Left lung (tissue), 10 donors: Measurements from ENCODE around the gene RIMBP3C. TPM values are rescaled to one million over a fixed set of nuclear protein-coding genes. Genes with fewer than 3 reads are reported as not detected.
"Not testable (repeated sequence)": the region's sequence is repeated elsewhere in the genome, so short reads cannot be mapped to it uniquely, and the experiment has no call there.

ENCODE experiments used
- ATAC-seq: fragments of 200-7000 bp; cut with Tn5 transposase; one replicate; pipeline ENCODE4 v1.9.1; 2020; ENCODE audit warnings: moderate library complexity
- DNase-seq, 4 donors: peaks; one replicate each; pipeline ENCODE4 v3.0.0-alpha.2; 2013 to 2020
- H3K27ac ChIP-seq, 2 donors: fragments of 200-600 bp; sonication (generic) in 1 of 2; one replicate each; pipeline versions ENCODE4 v1.5.0 to v1.8.0; 2020 to 2021
- H3K27me3 ChIP-seq, 2 donors: fragments of 200-600 bp; sonication (generic) in 1 of 2; one replicate each; pipeline versions ENCODE4 v1.5.0 to v1.8.0; 2020 to 2021
- H3K36me3 ChIP-seq, 2 donors: fragments of 200-600 bp; sonication (generic) in 1 of 2; one replicate each; pipeline versions ENCODE4 v1.5.0 to v1.8.0; 2020 to 2021
- H3K4me1 ChIP-seq, 2 donors: fragments of 200-600 bp; one replicate each; pipeline ENCODE4 v1.8.0; 2021
- H3K4me3 ChIP-seq, 2 donors: fragments of 200-600 bp; sonication (generic) in 1 of 2; one replicate each; pipeline versions ENCODE4 v1.5.0 to v1.8.0; 2020 to 2021; ENCODE audit warnings: mild to moderate bottlenecking in 1 of 2
- H3K9me3 ChIP-seq, 2 donors: fragments of 200-600 bp; sonication (generic) in 1 of 2; one replicate each; pipeline versions ENCODE4 v1.5.0 to v1.8.0; 2020 to 2021
- intact Hi-C, 2 donors: fragments of 100-400 bp; cut with DNase I; formaldehyde crosslinking; loops; one replicate each; pipeline versions ENCODE4 v1.11.2 to v1.14.2; 2022
- polyA plus RNA-seq, 6 donors: library from polyadenylated mRNA; unstranded; fragments of 120-200 nt; gene quantifications; one replicate each; pipeline ENCODE4 v1.2.1, GENCODE V29; 2013; ENCODE audit not compliant: insufficient read length in 6 of 6
- total RNA-seq, 2 donors: library from RNA; stranded (reverse); fragmentation: NEBNext Ultra II Directional; extraction: Animal tissue kit (Norgen Biotek cat#: 25700); gene quantifications; one replicate each; pipeline ENCODE4 v1.2.1, GENCODE V29; 2021
- TF ChIP-seq, protein P1 (sequence below), 2 donors: fragments of 200-600 bp; sonication (generic) in 1 of 2; IDR thresholded peaks; one replicate each; pipeline versions ENCODE4 v1.5.0 to v1.8.0; 2021; ENCODE audit warnings: antibody characterized with exemption in 2 of 2
- donor health status: DM: no; HTN: yes; CAD: no.
- donor health status: DM: no; HTN: no; CAD: no.

The RIMBP3C gene
- total and polyA plus RNA-seq, 8 donors: 0.11 to 0.31 (median 0.17) TPM; not detected in 1

GRCh38 chr22:21582801-21583740 is 31.8 kb upstream of the RIMBP3C start:
- Histone ChIP-seq H3K4me1 (peaks cover 8 to 71% of the 10 kb centered on the region in 2 donors), H3K27me3 (no peaks in the 10 kb centered on the region), H3K36me3 (peaks cover 0 to 7% of the 10 kb centered on the region in 2 donors), H3K9me3 (no peaks in the 10 kb centered on the region), H3K4me3 (no peak overlapping the region), H3K27ac (no peak overlapping the region)
- ATAC-seq: peak; percentile 47
- TF ChIP-seq, protein P1, sequence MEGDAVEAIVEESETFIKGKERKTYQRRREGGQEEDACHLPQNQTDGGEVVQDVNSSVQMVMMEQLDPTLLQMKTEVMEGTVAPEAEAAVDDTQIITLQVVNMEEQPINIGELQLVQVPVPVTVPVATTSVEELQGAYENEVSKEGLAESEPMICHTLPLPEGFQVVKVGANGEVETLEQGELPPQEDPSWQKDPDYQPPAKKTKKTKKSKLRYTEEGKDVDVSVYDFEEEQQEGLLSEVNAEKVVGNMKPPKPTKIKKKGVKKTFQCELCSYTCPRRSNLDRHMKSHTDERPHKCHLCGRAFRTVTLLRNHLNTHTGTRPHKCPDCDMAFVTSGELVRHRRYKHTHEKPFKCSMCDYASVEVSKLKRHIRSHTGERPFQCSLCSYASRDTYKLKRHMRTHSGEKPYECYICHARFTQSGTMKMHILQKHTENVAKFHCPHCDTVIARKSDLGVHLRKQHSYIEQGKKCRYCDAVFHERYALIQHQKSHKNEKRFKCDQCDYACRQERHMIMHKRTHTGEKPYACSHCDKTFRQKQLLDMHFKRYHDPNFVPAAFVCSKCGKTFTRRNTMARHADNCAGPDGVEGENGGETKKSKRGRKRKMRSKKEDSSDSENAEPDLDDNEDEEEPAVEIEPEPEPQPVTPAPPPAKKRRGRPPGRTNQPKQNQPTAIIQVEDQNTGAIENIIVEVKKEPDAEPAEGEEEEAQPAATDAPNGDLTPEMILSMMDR (IDR thresholded peaks at IDR 0.05): no peak
- intact Hi-C loops: no loop called here
- DNase-seq: no peak

GRCh38 chr22:21581009-21581713 is 29.9 kb upstream of the RIMBP3C start:
- intact Hi-C loops, H3K27ac ChIP-seq: not testable (repeated sequence)
- H3K4me1 ChIP-seq: peaks cover 6 to 65% of the 10 kb centered on the region in 2 donors

DNA sequence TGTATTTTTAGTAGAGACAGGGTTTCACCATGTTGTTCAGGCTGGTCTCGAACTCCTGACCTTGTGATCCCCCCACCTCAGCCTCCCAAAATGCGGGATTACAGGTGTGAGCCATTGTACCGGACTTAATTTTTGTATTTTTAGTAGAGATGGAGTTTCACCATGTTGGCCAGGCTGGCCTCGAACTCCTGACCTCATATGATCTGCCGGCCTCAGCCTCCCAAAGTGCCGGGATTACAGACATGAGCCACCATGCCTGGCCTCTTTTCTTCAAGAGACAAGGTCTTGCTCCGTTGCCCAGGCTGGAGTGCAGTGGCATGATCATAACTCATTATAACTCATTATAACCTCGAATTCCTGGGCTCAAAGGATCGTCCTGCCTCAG is 29.4 kb upstream of the RIMBP3C start:
- ATAC-seq, DNase-seq, H3K27ac ChIP-seq, H3K4me3 ChIP-seq, intact Hi-C loops, H3K9me3 ChIP-seq, H3K36me3 ChIP-seq, H3K27me3 ChIP-seq: not testable (repeated sequence)
- peaks cover 6 to 63% of the 10 kb centered on the region in 2 donors for H3K4me1 ChIP-seq

More at GRCh38 chr22:21581009-21581713, 29.9 kb upstream of the RIMBP3C start:
- not testable (repeated sequence) for H3K9me3 ChIP-seq, H3K27me3 ChIP-seq, DNase-seq, H3K4me3 ChIP-seq, H3K36me3 ChIP-seq, ATAC-seq

DNA sequence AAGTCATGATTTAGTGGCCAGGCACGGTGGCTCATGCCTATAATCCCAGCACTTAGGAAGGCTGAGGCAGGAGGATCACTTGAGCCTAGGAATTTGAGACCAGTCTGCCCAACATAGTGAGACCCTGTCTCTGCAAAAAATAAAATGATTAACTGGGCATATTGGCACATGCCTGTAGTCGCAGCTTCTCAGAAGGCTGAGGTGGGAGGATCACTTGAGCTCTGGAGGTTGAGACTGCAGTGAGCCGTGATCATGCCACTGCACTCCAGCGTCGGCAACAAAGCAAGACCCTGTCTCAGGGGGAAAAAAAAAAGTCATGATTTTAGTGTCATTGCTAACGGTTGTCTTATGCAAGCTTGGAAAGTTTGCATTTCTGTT is 28.2 kb upstream of the RIMBP3C start:
- ATAC-seq (no peak), DNase-seq (no peak)
- TF ChIP-seq, protein P1 (IDR thresholded peaks at IDR 0.05): no peak
- no peak overlapping the region for H3K27ac ChIP-seq
- no peaks in the 10 kb centered on the region for H3K27me3 ChIP-seq
- H3K36me3 ChIP-seq: peaks cover 0 to 3% of the 10 kb centered on the region in 2 donors
- no peaks in the 10 kb centered on the region for H3K9me3 ChIP-seq
- no peak overlapping the region for H3K4me3 ChIP-seq
- intact Hi-C loops: no loop called here
- H3K4me1 ChIP-seq: peaks cover 7 to 67% of the 10 kb centered on the region in 2 donors

DNA sequence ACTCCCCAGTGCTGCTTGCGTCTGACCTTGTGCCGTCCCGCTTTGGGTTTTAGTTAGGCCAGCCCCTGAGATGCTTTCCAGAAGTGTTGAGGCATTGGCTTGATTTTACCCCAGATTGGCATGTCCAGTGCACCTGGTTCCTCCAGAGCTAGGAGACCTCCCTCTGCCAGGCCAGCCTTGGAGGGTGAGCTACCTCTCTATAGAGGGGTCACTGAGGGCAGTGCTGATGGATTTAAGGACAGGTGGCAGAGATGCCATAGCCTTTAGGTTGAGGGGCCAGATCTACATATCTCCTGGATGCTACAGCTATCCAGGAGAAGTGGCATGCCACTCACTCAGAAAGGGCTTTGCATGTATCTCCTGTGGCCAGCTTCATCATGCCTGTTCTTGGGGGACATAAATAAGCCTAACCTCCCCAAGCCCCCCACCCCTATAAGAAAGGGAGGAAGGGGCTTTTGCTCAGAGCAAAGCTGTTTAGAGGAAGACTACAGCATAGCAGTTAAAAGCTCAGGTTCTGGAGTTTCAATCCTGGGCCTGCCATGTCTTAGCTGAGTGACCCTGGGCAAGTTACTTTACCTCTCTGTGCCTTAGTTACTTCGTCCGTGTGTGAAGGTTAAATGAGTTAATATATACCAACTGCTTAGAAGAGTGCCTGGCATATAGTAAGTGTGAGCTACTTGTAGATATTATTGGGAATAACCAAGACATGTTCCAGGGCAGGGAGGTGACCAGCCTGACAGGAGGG is 22.7 kb upstream of the RIMBP3C start:
- TF ChIP-seq, protein P1 (IDR thresholded peaks at IDR 0.05): no peak
- no peaks in the 10 kb centered on the region for H3K9me3 ChIP-seq
- intact Hi-C loops: no loop called here
- no peak overlapping the region for H3K4me3 ChIP-seq
- H3K27ac ChIP-seq: no peak overlapping the region
- H3K27me3 ChIP-seq: no peaks in the 10 kb centered on the region
- peaks cover 0 to under 1% of the 10 kb centered on the region in 2 donors for H3K36me3 ChIP-seq
- ATAC-seq (no peak), DNase-seq (no peak)
- peaks cover 29 to 88% of the 10 kb centered on the region in 2 donors for H3K4me1 ChIP-seq
